ENCODE data around the gene SLC4A1.

DNA sequence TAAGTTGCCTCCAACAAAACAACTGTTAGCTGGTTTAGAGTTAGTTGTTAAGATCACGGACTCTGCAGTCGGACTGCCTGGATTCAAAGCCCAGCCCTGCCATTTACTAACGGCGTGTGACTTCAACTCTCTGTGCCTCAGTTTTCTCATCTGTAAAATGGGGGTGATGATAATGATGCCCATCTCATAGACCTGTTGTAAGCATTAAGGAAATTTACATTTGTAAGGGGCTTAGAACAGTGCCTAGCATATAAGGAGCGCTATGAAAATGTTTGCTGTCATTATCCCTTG is 825 bp downstream of the SLC4A1 start:
- TF ChIP-seq TAF1 (IDR thresholded peaks at IDR 0.05; ENCODE audit: low read depth) (no peak), EP300 (IDR thresholded peaks at IDR 0.05; ENCODE audit: borderline replicate concordance) (no peak), TCF12 (IDR thresholded peaks at IDR 0.05; ENCODE audit: low read depth) (no peak), RAD21 (IDR thresholded peaks at IDR 0.05; ENCODE audit: low read depth) (no peak)
- TF ChIP-seq, protein P1, sequence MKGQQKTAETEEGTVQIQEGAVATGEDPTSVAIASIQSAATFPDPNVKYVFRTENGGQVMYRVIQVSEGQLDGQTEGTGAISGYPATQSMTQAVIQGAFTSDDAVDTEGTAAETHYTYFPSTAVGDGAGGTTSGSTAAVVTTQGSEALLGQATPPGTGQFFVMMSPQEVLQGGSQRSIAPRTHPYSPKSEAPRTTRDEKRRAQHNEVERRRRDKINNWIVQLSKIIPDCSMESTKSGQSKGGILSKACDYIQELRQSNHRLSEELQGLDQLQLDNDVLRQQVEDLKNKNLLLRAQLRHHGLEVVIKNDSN (IDR thresholded peaks at IDR 0.05): no peak
